ENCODE data around the gene SLC35F3. TPM values are rescaled to one million over a fixed set of nuclear protein-coding genes. Genes with fewer than 3 reads are reported as not detected.

SLC35F3 gene
- total and polyA plus RNA-seq, 9 of the 15 experiments (the other 6 are each of a cell fraction or from before 2014, with no cell fraction given), result 0.04 to 0.07 (median 0.04) TPM; not detected in 6

DNA sequence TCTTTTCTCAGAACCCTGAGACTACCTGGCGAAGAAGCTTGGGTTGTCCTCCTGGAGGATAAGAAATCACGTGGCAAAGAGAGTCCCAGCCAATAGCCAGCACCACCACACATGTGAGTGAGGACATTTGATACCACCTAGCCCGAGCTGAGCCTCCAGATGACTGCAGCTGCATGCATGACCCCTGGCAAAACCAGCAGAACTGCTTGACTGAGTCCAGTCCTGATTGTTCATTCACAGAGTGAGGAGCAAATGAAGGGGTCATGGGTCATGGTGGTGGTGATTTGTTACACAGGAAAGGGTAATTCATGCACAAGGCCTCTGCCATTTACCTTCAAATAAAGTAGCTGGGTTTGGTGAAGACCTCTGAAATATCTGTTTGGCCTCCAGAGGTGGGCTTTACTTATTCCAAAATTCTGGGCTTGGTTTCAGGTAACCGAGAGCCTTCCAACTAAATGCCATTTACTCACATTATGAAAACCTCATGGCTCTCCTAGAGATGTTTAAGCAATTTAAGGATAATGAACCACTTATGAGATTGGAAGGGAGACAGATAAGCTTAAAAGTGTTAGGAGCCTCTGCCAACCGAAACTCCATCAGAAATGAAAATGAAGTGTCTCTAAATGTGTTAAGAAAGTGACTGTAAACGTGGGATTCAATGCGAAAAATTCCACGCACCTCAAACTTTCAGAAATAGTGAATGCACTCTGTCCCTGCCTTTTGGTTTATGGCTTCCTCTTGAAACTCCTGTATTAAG, 163.3 kb downstream of the SLC35F3 start:
- H3K9me3 ChIP-seq (replicated peaks; ENCODE audit: control insufficient read depth, insufficient read depth, low read depth, low read length), result no peaks in the 10 kb centered on the region
- ATAC-seq (no peak), FAIRE-seq (no peak), DNase-seq (ENCODE audit: extremely low read depth in 1 of 4, low spot score in 3 of 4) (no peak)
- no peaks in the 10 kb centered on the region for H3K4me1 ChIP-seq (replicated peaks in 1 of 2; ENCODE audit: control insufficient read depth in 2 of 2, insufficient read depth in 2 of 2, low read length in 2 of 2)
- no peak overlapping the region for H3K27ac ChIP-seq (ENCODE audit: extremely low read depth, low read depth, low read length)
- 1% methylated on average over 8 of the region's 8 CpGs for WGBS (ENCODE audit: insufficient coverage, low coverage, missing lambda C conversion rate)
- no peak overlapping the region for H3K4me3 ChIP-seq
- no TSS peak for BruUV-seq (replicated peaks)
- in situ Hi-C loops (cut with MboI), result loop anchor here (10.0 to 25.0 kb wide), 2 partner anchors 633 to 680 kb away; no protein-coding TSS in a partner anchor
- CTCF ChIA-PET (ENCODE audit: low intra/inter-chr PET ratio), result interaction anchor here (2.5 kb wide), 1 partner anchor 673 kb away, joined by 15 read pairs; no protein-coding TSS in a partner anchor
- H3K9ac ChIP-seq (ENCODE audit: insufficient read depth in 1 of 2, low read depth in 2 of 2, low read length in 2 of 2), result no peak overlapping the region
- intact Hi-C loops (cut with micrococcal nuclease), result loop anchor here (5.0 kb wide), 2 partner anchors 160 to 275 kb away; no protein-coding TSS in a partner anchor
- no peaks in the 10 kb centered on the region for H3K9me1 ChIP-seq (ENCODE audit: control insufficient read depth, insufficient read depth, low read length)
- no peaks in the 10 kb centered on the region; a peak in 1 of 5 replicates for H3K27me3 ChIP-seq (ENCODE audit: control insufficient read depth in 2 of 2, insufficient read depth in 2 of 2, low read length in 2 of 2)
- no peaks in the 10 kb centered on the region for H4K20me1 ChIP-seq (replicated peaks; ENCODE audit: control insufficient read depth, insufficient read depth, low read length)
- H3K79me2 ChIP-seq (ENCODE audit: control insufficient read depth, insufficient read depth, low read length), result no peaks in the 10 kb centered on the region
- POLR2A ChIA-PET, result interaction anchor here (1.9 kb wide), 1 partner anchor 8 kb away, joined by 6 read pairs; no protein-coding TSS in a partner anchor
- no peaks in the 10 kb centered on the region for H3K36me3 ChIP-seq (ENCODE audit: control insufficient read depth, insufficient read depth, low read length)
- H3K4me2 ChIP-seq (ENCODE audit: insufficient read depth, low read length), result no peak overlapping the region
- no peak overlapping the region for H2AFZ ChIP-seq (ENCODE audit: low read depth, low read length)
- TF ChIP-seq ZNF239 (CRISPR knock-in tag; IDR thresholded peaks at IDR 0.05) (no peak), GATAD2A (IDR thresholded peaks at IDR 0.05) (no peak), MECOM (CRISPR knock-in tag; IDR thresholded peaks at IDR 0.05) (no peak), ZNF57 (CRISPR knock-in tag; IDR thresholded peaks at IDR 0.05) (no peak), KLF13 (tag; IDR thresholded peaks at IDR 0.05; ENCODE audit: borderline replicate concordance, low read depth) (no peak), DACH1 (IDR thresholded peaks at IDR 0.05; ENCODE audit: partially characterized antibody) (no peak), TAF7 (tag; IDR thresholded peaks at IDR 0.05) (no peak), ERF (CRISPR knock-in tag; IDR thresholded peaks at IDR 0.05) (no peak), XRCC5 (IDR thresholded peaks at IDR 0.05; ENCODE audit: low read depth, low read length) (no peak), ARHGAP35 (IDR thresholded peaks at IDR 0.05; ENCODE audit: partially characterized antibody) (no peak), NCOR1 (IDR thresholded peaks at IDR 0.05) (no peak), ETV6 (IDR thresholded peaks at IDR 0.05; ENCODE audit: borderline replicate concordance in 1 of 2, low read depth in 2 of 2, low read length in 1 of 2) (no peak), ETV6 (CRISPR knock-in tag; IDR thresholded peaks at IDR 0.05; ENCODE audit: borderline replicate concordance) (no peak)
- TF ChIP-seq, protein P1, sequence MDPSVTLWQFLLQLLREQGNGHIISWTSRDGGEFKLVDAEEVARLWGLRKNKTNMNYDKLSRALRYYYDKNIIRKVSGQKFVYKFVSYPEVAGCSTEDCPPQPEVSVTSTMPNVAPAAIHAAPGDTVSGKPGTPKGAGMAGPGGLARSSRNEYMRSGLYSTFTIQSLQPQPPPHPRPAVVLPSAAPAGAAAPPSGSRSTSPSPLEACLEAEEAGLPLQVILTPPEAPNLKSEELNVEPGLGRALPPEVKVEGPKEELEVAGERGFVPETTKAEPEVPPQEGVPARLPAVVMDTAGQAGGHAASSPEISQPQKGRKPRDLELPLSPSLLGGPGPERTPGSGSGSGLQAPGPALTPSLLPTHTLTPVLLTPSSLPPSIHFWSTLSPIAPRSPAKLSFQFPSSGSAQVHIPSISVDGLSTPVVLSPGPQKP (CRISPR knock-in tag; IDR thresholded peaks at IDR 0.05), result no peak

Measured in K562 (cell line).